Activated gamma-delta T cell treated with anti-CD3 and anti-CD28 coated beads, Interleukin-2, amount 50 U/mL, for 16 hours (primary cell): Measurements from ENCODE around the gene XPR1.

ENCODE experiments used
- DNase-seq: peaks from one replicate; pipeline ENCODE4 v3.0.0-alpha.2; 2020; ENCODE audit warnings: low read depth

The XPR1 gene

GRCh38 chr1:180892675-180893074, 260.9 kb downstream of the XPR1 start:
- no peak for DNase-seq

- no peak for DNase-seq
Measured at GRCh38 chr1:180893614-180894013, 261.8 kb downstream of the XPR1 start.

- DNase-seq, result no peak
Measured at GRCh38 chr1:180896161-180896560, 264.3 kb downstream of the XPR1 start.

GRCh38 chr1:180898441-180899219, 266.8 kb downstream of the XPR1 start:
- DNase-seq, result no peak

- DNase-seq, result no peak
Measured at GRCh38 chr1:180899262-180899661, 267.4 kb downstream of the XPR1 start.

GRCh38 chr1:180901076-180901990, 269.5 kb downstream of the XPR1 start:
- no peak for DNase-seq

GRCh38 chr1:180902541-180902940, 270.7 kb downstream of the XPR1 start:
- DNase-seq, result no peak

- DNase-seq, result no peak
Measured at GRCh38 chr1:180905927-180906326, 274.1 kb downstream of the XPR1 start.

- no peak for DNase-seq
Measured at GRCh38 chr1:180906511-180906910, 274.7 kb downstream of the XPR1 start.

- DNase-seq, result no peak
Measured at GRCh38 chr1:180907313-180908055, 275.7 kb downstream of the XPR1 start.

- DNase-seq, result no peak
Measured at GRCh38 chr1:180908074-180908765, 276.4 kb downstream of the XPR1 start.

GRCh38 chr1:180909005-180909414, 277.2 kb downstream of the XPR1 start:
- no peak for DNase-seq

- no peak for DNase-seq
Measured at GRCh38 chr1:180909462-180909976, 277.7 kb downstream of the XPR1 start.

GRCh38 chr1:180911640-180912191, 279.9 kb downstream of the XPR1 start:
- DNase-seq, result no peak

GRCh38 chr1:180912211-180912800, 280.5 kb downstream of the XPR1 start:
- no peak for DNase-seq

- DNase-seq, result no peak
Measured at GRCh38 chr1:180912801-180913565, 281.2 kb downstream of the XPR1 start, which contains the start of gene KIAA1614. TSS of gene KIAA1614 (plus strand) at chr1:180912897. CDS start at chr1:180913244, 347 bp downstream.

GRCh38 chr1:180915426-180915965, 283.7 kb downstream of the XPR1 start:
- DNase-seq, result no peak

GRCh38 chr1:180916012-180916770, 284.4 kb downstream of the XPR1 start:
- DNase-seq, result no peak

- no peak for DNase-seq
Measured at GRCh38 chr1:180916771-180917170, 284.9 kb downstream of the XPR1 start.
